GM21786 (cell line): ENCODE measurements around the gene LBP.
"Not testable (repeated sequence)": the region's sequence is repeated elsewhere in the genome, so short reads cannot be mapped to it uniquely, and the experiment has no call there.

ENCODE experiments used
- ATAC-seq: cut with Tn5 transposase; IDR thresholded peaks from one replicate; pipeline ENCODE4 v1.9.1; 2021; ENCODE audit not compliant: unreplicated experiment

LBP gene

DNA sequence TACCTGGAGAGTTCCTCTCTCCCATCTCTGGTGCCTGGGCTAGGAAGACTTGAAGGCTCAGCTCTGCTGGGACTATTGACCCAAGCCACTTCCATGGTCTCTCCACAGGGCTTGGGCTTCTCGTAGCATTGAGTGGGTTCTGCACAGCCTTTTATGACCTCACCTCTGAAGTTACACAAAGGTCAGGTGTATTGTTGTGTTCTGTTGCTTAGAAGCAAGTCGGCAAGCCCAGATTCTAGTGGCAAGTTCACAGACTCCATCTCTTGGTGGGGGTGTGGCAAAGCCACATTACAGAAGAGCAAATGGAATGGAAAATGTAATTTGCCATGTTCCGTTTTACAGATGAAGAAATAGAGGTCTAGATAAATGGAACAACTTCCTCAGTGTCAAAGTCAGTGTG, 28.9 kb upstream of the LBP start:
- no peak for ATAC-seq

DNA sequence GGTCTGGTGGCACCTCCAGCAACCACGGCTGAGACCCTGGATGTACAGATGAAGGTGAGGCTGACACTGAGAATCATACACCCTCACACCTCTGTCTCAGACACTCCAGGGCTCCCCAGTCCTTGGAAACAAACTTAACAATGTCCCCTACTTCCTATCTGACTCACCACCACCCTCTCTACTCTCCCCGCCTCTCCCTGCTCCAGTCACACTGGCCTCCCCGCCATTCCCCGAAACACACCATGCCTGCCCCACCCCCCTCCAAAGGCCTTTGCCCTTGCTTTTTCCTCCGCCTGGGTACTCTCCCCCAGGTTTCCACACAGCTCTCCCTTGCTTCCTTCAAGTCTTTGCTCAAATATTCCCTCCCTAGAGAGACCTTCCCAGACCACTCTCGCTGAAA, 26.1 kb upstream of the LBP start:
- no peak for ATAC-seq

GRCh38 chr20:38321959-38322598, 24.2 kb upstream of the LBP start:
- no peak for ATAC-seq

DNA sequence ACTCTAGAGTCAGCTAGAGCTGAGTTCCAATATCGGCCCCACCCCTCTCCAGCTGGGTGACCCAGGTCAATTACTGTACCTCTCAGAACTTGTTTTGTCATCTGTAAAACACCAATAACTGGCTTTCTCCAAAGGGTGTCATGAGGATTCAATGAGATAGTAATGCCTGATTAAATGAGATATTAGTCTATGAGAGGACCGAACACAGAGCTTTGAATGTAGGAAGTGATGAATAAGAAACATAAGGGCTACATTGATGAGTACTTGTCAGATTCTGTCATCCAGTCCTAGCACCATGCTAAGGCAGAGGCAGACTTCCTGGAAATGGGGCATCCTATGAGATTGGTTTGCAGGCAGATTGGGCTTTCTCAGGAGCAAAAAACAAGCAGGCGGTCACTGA, 22.1 kb upstream of the LBP start:
- ATAC-seq, result no peak

DNA sequence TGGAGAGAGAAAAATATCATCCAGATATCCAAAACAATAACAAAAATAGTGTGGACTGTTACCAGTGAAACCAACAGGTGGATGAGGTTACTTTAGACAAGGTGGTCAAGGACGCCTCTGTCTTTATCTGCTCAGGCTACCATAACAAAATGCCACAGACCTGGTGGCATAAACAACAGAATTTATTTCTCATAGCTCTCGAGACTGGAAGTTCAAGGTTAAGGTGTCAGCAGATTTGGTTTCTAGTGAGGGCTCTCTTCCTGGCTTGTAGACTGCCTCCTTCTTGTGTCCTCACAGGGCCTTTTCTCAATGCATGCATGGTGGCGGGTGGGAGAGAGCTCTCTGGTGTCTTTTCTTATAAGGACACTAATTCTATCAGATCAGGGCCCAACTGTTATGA, 21.1 kb upstream of the LBP start:
- ATAC-seq, result no peak

DNA sequence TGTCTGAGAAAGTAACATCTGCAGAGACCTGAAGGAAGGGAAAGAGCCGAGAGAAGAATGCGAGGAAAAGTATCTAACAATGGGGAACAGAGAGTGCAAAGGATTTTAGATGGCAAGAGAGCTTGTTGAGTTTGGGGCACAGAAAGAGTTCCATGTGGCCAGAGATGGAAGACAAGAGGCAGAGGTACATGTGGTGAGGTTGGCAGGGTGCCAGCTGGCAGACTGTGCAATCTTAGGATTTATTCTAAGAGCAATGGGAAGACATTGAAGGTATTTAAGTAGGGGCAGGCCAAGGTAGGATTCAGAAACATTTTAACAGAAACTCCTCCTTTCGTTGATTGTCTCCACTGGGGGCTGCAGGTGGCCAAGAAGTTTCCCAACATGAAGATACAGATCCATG, 20.4 kb upstream of the LBP start:
- no peak for ATAC-seq

GRCh38 chr20:38326309-38326708, 20.0 kb upstream of the LBP start:
- ATAC-seq, result no peak

GRCh38 chr20:38330638-38331037, 15.6 kb upstream of the LBP start:
- no peak for ATAC-seq

GRCh38 chr20:38331245-38331644, 15.0 kb upstream of the LBP start:
- ATAC-seq, result no peak

- no peak for ATAC-seq
Observed at GRCh38 chr20:38331814-38332213, 14.5 kb upstream of the LBP start.

GRCh38 chr20:38334016-38334415, 12.3 kb upstream of the LBP start:
- ATAC-seq, result no peak

DNA sequence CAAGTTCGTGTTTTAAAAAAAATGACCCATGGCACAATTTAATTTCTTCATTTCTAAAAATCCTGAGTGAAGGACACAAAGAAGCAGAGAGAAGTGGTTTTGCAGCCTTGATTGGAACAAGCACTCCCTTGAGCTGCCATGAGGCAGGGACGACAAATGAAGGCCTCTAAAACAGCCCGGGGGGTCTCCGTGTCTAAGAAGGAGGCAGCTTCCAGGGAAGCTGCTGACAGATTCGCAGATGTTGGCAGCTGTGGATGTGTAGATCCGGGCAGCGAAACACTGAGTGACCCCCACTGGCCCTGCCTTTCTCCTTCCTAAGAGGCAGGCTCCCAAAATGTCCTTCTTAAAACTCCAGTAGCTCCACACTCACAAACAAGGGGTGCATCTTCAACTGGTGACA, 9.6 kb upstream of the LBP start:
- no peak for ATAC-seq

GRCh38 chr20:38337561-38338140, 8.6 kb upstream of the LBP start:
- ATAC-seq, result no peak

GRCh38 chr20:38338849-38339520, 7.3 kb upstream of the LBP start:
- ATAC-seq, result no peak

GRCh38 chr20:38339521-38339896, 6.8 kb upstream of the LBP start:
- ATAC-seq, result not testable (repeated sequence)

DNA sequence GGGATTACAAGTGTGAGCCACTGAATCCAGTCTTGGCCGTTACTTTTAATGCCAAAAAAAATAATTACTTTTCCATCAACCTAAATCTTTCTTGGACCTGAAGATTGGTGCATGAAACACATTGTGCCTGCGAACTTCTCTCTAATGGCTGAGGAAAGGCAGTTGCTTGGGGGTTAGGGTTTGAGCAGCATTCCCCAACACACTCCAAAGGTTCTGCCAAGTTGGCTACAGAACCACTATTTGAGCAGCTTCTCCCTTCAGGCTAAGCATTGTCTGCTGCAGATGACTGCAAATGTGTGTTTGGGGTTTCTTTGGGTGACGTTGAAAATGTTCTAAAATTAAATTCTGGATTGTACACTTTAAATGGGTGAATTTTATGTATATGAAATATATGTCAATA, 6.3 kb upstream of the LBP start:
- ATAC-seq, result no peak

GRCh38 chr20:38340693-38341092, 5.6 kb upstream of the LBP start:
- ATAC-seq, result no peak

DNA sequence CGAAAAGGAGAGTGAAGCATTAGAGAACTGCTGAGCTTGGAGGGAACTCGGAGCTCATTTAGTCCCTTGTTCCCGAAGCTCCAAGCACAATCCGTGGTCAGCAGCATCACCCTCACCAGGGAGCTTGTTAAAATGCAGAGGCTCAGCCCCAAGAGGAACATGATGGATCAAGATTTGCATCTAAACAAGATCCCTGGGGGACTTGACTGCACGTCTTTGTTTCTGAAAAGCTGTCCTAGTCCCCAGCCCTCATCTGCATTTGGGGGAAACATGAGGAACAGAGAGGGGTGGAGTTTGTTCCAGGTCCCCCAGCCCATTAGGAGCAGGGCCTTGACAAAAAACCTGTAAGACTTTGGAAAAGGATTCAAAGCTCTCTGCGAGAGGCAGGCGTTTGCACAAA, 4.1 kb upstream of the LBP start:
- ATAC-seq, result no peak

- ATAC-seq, result no peak
Observed at GRCh38 chr20:38342713-38343310, 3.5 kb upstream of the LBP start.

GRCh38 chr20:38343311-38344106, 2.8 kb upstream of the LBP start:
- no peak for ATAC-seq

DNA sequence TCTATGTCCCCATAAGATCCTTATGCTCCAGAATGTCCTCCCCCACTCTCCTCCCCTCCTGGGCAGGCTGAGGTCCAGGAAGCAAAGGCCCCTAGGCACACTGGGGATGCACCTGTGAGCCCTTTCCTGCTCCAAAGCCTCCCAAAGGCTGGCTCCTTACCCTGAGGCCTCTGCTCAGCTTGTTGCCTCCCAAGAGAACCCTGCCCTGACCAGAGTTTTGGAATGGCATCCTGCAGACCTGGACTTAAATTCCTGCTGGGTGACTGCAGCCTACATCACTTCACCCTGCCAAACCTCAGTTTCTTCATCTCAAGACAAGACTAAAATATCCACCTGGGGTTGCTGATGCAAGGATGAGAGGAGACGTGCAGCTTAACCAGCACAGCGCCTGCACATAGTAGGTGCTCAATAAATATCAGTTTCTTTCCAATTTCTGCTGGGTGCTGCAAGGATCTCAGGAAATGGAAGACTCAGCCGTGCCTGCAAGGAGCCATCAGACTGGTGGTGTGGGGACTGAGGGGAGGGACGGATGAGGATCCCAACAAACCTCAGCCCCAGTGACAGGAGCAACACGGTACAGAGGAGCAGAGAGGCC, 2.1 kb upstream of the LBP start:
- no peak for ATAC-seq
